Neural cell (in vitro differentiated cells): ENCODE results near the gene CCDC60. TPM values are rescaled to one million over a fixed set of nuclear protein-coding genes. Genes with fewer than 3 reads are reported as not detected.

Experiments
- H2AFZ ChIP-seq: fragments of 200-600, 300-800 bp; sonication (generic), shearing (Covaris generic); 2 replicates; pipeline ENCODE4 v1.6.0; 2014; ENCODE audit warnings: low read depth, mild to moderate bottlenecking, antibody characterized with exemption, low read length, moderate library complexity
- H3F3A ChIP-seq: fragments of 200-600 bp; shearing (Covaris generic); 2 replicates; pipeline ENCODE4 v1.6.1; 2016; ENCODE audit warnings: mild to moderate bottlenecking, moderate library complexity, mixed read lengths, antibody characterized with exemption, low read length; ENCODE audit not compliant: insufficient read depth, poor library complexity, severe bottlenecking
- H3K27ac ChIP-seq: fragments of 200-600, 300-800 bp; sonication (generic), shearing (Covaris generic); 2 replicates; pipeline ENCODE4 v1.5.1; 2014; ENCODE audit warnings: mild to moderate bottlenecking, low read length, moderate library complexity
- H3K27me3 ChIP-seq: fragments of 300-800, 200-600 bp; sonication (generic), shearing (Covaris generic); 2 replicates; pipeline ENCODE4 v1.6.0; 2014; ENCODE audit warnings: mild to moderate bottlenecking, low read depth, low read length, moderate library complexity; ENCODE audit not compliant: insufficient read depth
- H3K36me3 ChIP-seq: fragments of 300-800, 200-600 bp; sonication (generic), shearing (Covaris generic); 2 replicates; pipeline ENCODE4 v1.5.1; 2014; ENCODE audit warnings: mild to moderate bottlenecking, antibody characterized with exemption, low read length, moderate library complexity; ENCODE audit not compliant: insufficient read depth
- H3K4me2 ChIP-seq: fragments of 300-800, 200-600 bp; sonication (generic), shearing (Covaris generic); 2 replicates; pipeline ENCODE4 v1.6.0; 2014; ENCODE audit warnings: mild to moderate bottlenecking, low read length
- H3K4me3 ChIP-seq: fragments of 300-800, 200-600 bp; sonication (generic), shearing (Covaris generic); 2 replicates; pipeline ENCODE4 v1.5.1; 2014; ENCODE audit warnings: mild to moderate bottlenecking, low read length, moderate library complexity
- H3K79me2 ChIP-seq: fragments of 200-600 bp; shearing (Covaris generic); replicated peaks from 2 replicates; pipeline ENCODE4 v1.6.0; 2014; ENCODE audit warnings: mild to moderate bottlenecking, low read length, moderate library complexity; ENCODE audit not compliant: insufficient read depth
- H3K9ac ChIP-seq: fragments of 300-800, 200-600 bp; sonication (generic), shearing (Covaris generic); 2 replicates; pipeline ENCODE4 v1.6.1; 2016; ENCODE audit warnings: mild to moderate bottlenecking, low read length, mixed read lengths
- H3K9me2 ChIP-seq: fragments of 200-600 bp; shearing (Covaris generic); 2 replicates; pipeline ENCODE4 v1.6.1; 2016; ENCODE audit warnings: mild to moderate bottlenecking, low read length, mixed read lengths; ENCODE audit not compliant: insufficient read depth
- H3K9me3 ChIP-seq: fragments of 200-600, 300-800 bp; sonication (generic), shearing (Covaris generic); 2 replicates; pipeline ENCODE4 v1.6.1; 2016; ENCODE audit warnings: mild to moderate bottlenecking, mixed run types, low read length, moderate library complexity, mixed read lengths
- H4K20me1 ChIP-seq: fragments of 200-600 bp; shearing (Covaris generic); 2 replicates; pipeline ENCODE4 v1.6.1; 2016; ENCODE audit warnings: mild to moderate bottlenecking, mixed run types; ENCODE audit not compliant: insufficient read depth
- EP300 ChIP-seq: fragments of 450-650 bp; conservative IDR thresholded peaks from 2 replicates; pipeline ENCODE4 v1.6.1; 2014; ENCODE audit warnings: antibody characterized with exemption, mild to moderate bottlenecking, moderate library complexity; ENCODE audit not compliant: poor library complexity, severe bottlenecking
- EZH2 ChIP-seq: fragments of 200-600, 300-800 bp; shearing (Covaris generic), sonication (generic); IDR thresholded peaks from 2 replicates; pipeline ENCODE4 v1.6.1; 2014; ENCODE audit warnings: antibody characterized with exemption, low read length, borderline replicate concordance, mild to moderate bottlenecking; ENCODE audit not compliant: insufficient read depth, poor library complexity, severe bottlenecking
- MXI1 ChIP-seq: fragments of 450-650 bp; conservative IDR thresholded peaks from 2 replicates; pipeline ENCODE4 v1.6.1; 2014; ENCODE audit warnings: antibody characterized with exemption, mild to moderate bottlenecking; ENCODE audit not compliant: poor library complexity, severe bottlenecking
- POLR2AphosphoS5 ChIP-seq: IDR thresholded peaks from 2 replicates; pipeline ENCODE4 v1.6.1; 2012
- RAD21 ChIP-seq: fragments of 450-650 bp; conservative IDR thresholded peaks from 2 replicates; pipeline ENCODE4 v1.6.1; 2014; ENCODE audit warnings: antibody characterized with exemption, mild to moderate bottlenecking, moderate library complexity
- SMC3 ChIP-seq: fragments of 450-650 bp; conservative IDR thresholded peaks from 2 replicates; pipeline ENCODE4 v1.6.1; 2014; ENCODE audit warnings: antibody characterized with exemption, mild to moderate bottlenecking, moderate library complexity; ENCODE audit not compliant: poor library complexity
- TAF1 ChIP-seq: IDR thresholded peaks from 2 replicates; pipeline ENCODE4 v1.6.1; 2012; ENCODE audit warnings: low read depth
- polyA plus RNA-seq: library from polyadenylated mRNA; depleted of rRNA; stranded (reverse); fragments of >200 nt; gene quantifications from 2 replicates; pipeline ENCODE4 v1.2.3, GENCODE V29; 2014
- TF ChIP-seq, protein P1 (sequence below): fragments of 450-650 bp; IDR thresholded peaks from 2 replicates; pipeline ENCODE4 v1.5.1; 2014; ENCODE audit warnings: antibody characterized with exemption, mild to moderate bottlenecking, moderate library complexity; ENCODE audit not compliant: poor library complexity, severe bottlenecking
- TF ChIP-seq, protein P2 (sequence below): IDR thresholded peaks from 2 replicates; pipeline ENCODE4 v1.6.1; 2012; ENCODE audit warnings: borderline replicate concordance

The CCDC60 gene
- polyA plus RNA-seq, 1 donor from 2014 or later: not detected

DNA sequence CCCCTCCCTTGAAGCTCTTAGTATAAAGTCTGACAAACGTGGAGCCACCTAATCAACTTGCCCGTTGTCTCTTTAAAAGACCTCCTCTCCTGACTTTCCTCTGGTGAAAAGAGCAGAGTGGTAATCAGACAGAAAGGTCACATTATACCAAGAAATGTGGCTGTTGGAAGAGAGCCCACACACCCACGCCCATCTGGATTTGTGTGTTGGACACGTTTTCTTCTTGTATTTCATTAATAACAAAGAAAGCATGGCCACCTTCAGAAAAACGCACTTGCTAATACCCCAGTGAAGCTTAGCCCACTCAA is 41.3 kb downstream of the CCDC60 start:
- H3K4me3 ChIP-seq: no peak overlapping the region
- H3K4me2 ChIP-seq: no peak overlapping the region
- TF ChIP-seq, protein P1, sequence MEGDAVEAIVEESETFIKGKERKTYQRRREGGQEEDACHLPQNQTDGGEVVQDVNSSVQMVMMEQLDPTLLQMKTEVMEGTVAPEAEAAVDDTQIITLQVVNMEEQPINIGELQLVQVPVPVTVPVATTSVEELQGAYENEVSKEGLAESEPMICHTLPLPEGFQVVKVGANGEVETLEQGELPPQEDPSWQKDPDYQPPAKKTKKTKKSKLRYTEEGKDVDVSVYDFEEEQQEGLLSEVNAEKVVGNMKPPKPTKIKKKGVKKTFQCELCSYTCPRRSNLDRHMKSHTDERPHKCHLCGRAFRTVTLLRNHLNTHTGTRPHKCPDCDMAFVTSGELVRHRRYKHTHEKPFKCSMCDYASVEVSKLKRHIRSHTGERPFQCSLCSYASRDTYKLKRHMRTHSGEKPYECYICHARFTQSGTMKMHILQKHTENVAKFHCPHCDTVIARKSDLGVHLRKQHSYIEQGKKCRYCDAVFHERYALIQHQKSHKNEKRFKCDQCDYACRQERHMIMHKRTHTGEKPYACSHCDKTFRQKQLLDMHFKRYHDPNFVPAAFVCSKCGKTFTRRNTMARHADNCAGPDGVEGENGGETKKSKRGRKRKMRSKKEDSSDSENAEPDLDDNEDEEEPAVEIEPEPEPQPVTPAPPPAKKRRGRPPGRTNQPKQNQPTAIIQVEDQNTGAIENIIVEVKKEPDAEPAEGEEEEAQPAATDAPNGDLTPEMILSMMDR: no peak
- no peak for TF ChIP-seq RAD21
- TF ChIP-seq TAF1: no peak
- TF ChIP-seq, protein P2, sequence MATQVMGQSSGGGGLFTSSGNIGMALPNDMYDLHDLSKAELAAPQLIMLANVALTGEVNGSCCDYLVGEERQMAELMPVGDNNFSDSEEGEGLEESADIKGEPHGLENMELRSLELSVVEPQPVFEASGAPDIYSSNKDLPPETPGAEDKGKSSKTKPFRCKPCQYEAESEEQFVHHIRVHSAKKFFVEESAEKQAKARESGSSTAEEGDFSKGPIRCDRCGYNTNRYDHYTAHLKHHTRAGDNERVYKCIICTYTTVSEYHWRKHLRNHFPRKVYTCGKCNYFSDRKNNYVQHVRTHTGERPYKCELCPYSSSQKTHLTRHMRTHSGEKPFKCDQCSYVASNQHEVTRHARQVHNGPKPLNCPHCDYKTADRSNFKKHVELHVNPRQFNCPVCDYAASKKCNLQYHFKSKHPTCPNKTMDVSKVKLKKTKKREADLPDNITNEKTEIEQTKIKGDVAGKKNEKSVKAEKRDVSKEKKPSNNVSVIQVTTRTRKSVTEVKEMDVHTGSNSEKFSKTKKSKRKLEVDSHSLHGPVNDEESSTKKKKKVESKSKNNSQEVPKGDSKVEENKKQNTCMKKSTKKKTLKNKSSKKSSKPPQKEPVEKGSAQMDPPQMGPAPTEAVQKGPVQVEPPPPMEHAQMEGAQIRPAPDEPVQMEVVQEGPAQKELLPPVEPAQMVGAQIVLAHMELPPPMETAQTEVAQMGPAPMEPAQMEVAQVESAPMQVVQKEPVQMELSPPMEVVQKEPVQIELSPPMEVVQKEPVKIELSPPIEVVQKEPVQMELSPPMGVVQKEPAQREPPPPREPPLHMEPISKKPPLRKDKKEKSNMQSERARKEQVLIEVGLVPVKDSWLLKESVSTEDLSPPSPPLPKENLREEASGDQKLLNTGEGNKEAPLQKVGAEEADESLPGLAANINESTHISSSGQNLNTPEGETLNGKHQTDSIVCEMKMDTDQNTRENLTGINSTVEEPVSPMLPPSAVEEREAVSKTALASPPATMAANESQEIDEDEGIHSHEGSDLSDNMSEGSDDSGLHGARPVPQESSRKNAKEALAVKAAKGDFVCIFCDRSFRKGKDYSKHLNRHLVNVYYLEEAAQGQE: no peak
- TF ChIP-seq MXI1: no peak
- no peaks in the 10 kb centered on the region for H3K9me3 ChIP-seq
- no peaks in the 10 kb centered on the region for H3K9me2 ChIP-seq
- H3K36me3 ChIP-seq: no peaks in the 10 kb centered on the region
- no peak overlapping the region for H2AFZ ChIP-seq
- H4K20me1 ChIP-seq: no peaks in the 10 kb centered on the region
- H3F3A ChIP-seq: no peaks in the 10 kb centered on the region
- no peaks in the 10 kb centered on the region for H3K27me3 ChIP-seq
- no peak overlapping the region for H3K9ac ChIP-seq
- H3K79me2 ChIP-seq: no peaks in the 10 kb centered on the region
- H3K27ac ChIP-seq: no peak overlapping the region

DNA sequence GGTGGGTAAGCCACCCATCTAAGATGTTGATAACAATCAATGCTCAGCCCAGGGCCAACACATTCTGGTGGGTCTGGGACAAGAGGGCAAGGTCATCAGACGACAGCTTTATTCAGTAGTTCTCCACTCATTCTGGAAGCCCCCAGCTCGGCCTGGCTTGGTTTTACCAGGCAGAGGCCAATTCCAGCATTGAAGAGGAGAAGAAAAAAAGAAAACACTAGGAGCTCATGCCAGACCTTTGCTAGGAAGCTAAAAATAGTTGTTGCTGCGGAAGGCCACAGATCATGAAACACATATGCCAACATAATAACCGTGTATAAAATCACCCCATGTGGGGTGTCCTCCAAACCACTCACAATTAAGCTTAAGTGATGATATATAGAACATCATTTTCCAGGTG is 44.4 kb downstream of the CCDC60 start:
- no peak overlapping the region for H3K9ac ChIP-seq
- no peaks in the 10 kb centered on the region for H3K79me2 ChIP-seq
- no peaks in the 10 kb centered on the region for H3F3A ChIP-seq
- TF ChIP-seq TAF1 (no peak), MXI1 (no peak), SMC3 (no peak), RAD21 (no peak), EZH2 (no peak), POLR2AphosphoS5 (no peak), EP300 (no peak)
- TF ChIP-seq, protein P2: no peak
- TF ChIP-seq, protein P1: no peak
- no peaks in the 10 kb centered on the region for H4K20me1 ChIP-seq
- H3K9me3 ChIP-seq: no peaks in the 10 kb centered on the region
- no peak overlapping the region for H3K4me3 ChIP-seq
- no peaks in the 10 kb centered on the region for H3K36me3 ChIP-seq
- no peak overlapping the region for H2AFZ ChIP-seq
- H3K27ac ChIP-seq: no peak overlapping the region
- H3K27me3 ChIP-seq: no peaks in the 10 kb centered on the region
- H3K9me2 ChIP-seq: no peaks in the 10 kb centered on the region
- H3K4me2 ChIP-seq: no peak overlapping the region
